ENCODE measurements around the gene UPF3B. TPM values are rescaled to one million over a fixed set of nuclear protein-coding genes. Genes with fewer than 3 reads are reported as not detected.

The UPF3B gene
- total and polyA plus RNA-seq, 2 donors (not counting 3 experiments of a cell fraction or from before 2014, with no cell fraction given), result 3.7 to 11.9 TPM

DNA sequence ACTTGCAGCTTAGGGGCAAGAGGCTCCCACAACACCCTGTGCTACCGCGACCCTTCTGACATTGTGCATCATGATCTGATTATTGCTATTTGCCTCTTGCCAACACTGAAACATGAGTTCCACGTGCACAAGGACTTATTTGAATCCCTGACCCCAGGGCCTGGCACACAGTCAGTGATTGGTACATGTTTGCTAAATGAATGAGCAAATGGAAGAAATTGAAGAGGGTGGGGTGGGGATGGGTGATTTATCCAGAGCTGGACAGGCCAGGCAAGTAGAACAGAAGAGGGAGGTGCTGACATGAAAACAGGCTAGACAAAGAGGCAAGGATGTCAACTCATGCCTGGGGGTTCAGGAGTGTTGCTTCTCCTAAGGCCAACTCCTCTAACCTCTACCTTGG lies 36.5 kb downstream of the UPF3B start:
- no peak for FAIRE-seq
- H3K9me3 ChIP-seq (replicated peaks; ENCODE audit: control insufficient read depth, insufficient read depth, low read length), result no peaks in the 10 kb centered on the region
- H4K20me1 ChIP-seq (replicated peaks; ENCODE audit: control insufficient read depth, extremely low read depth, insufficient read depth, low read length), result no peaks in the 10 kb centered on the region
- no peaks in the 10 kb centered on the region for H3K27me3 ChIP-seq (ENCODE audit: control insufficient read depth in 2 of 2, insufficient read depth in 2 of 2, low read length in 2 of 2)
- intact Hi-C loops (cut with micrococcal nuclease) (no loop called here), dilution Hi-C loops (cut with MboI; ENCODE audit: extremely low pct_ligation_motif_present, low sequenced_read_pairs) (no loop called here)
- no peak overlapping the region for H3K27ac ChIP-seq (ENCODE audit: insufficient read depth, low read depth, low read length)
- H3K36me3 ChIP-seq (ENCODE audit: control insufficient read depth in 2 of 2, extremely low read depth in 1 of 2, insufficient read depth in 2 of 2, low read length in 2 of 2), result no peaks in the 10 kb centered on the region
- no peak overlapping the region for H3K9ac ChIP-seq (replicated peaks; ENCODE audit: extremely low read depth, insufficient read depth, low read length)
- H3K9me1 ChIP-seq (replicated peaks; ENCODE audit: control insufficient read depth, extremely low read depth, insufficient read depth, low read length), result no peaks in the 10 kb centered on the region
- TF ChIP-seq POLR2A (IDR thresholded peaks at IDR 0.05; ENCODE audit: low read depth, low read length) (no peak), JUN (IDR thresholded peaks at IDR 0.05; ENCODE audit: borderline replicate concordance, insufficient read depth, insufficient read length, low read depth) (no peak), POLR2AphosphoS5 (IDR thresholded peaks at IDR 0.05; ENCODE audit: insufficient read depth, low read depth, low read length) (no peak), EZH2 (IDR thresholded peaks at IDR 0.05; ENCODE audit: borderline replicate concordance, low read depth, low read length, severe bottlenecking) (no peak), MYC (IDR thresholded peaks at IDR 0.05; ENCODE audit: low read depth, low read length) (no peak), GATA2 (IDR thresholded peaks at IDR 0.05; ENCODE audit: insufficient read depth, insufficient read length, low read depth, low read length) (no peak), FOS (IDR thresholded peaks at IDR 0.05; ENCODE audit: borderline replicate concordance, insufficient read depth, low read length) (no peak)
- TF ChIP-seq, protein P1, sequence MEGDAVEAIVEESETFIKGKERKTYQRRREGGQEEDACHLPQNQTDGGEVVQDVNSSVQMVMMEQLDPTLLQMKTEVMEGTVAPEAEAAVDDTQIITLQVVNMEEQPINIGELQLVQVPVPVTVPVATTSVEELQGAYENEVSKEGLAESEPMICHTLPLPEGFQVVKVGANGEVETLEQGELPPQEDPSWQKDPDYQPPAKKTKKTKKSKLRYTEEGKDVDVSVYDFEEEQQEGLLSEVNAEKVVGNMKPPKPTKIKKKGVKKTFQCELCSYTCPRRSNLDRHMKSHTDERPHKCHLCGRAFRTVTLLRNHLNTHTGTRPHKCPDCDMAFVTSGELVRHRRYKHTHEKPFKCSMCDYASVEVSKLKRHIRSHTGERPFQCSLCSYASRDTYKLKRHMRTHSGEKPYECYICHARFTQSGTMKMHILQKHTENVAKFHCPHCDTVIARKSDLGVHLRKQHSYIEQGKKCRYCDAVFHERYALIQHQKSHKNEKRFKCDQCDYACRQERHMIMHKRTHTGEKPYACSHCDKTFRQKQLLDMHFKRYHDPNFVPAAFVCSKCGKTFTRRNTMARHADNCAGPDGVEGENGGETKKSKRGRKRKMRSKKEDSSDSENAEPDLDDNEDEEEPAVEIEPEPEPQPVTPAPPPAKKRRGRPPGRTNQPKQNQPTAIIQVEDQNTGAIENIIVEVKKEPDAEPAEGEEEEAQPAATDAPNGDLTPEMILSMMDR (IDR thresholded peaks at IDR 0.05; ENCODE audit: extremely low read depth in 1 of 2, insufficient read depth in 1 of 2, low read depth in 1 of 2, low read length in 2 of 2), result no peak
- TF ChIP-seq, protein P2, sequence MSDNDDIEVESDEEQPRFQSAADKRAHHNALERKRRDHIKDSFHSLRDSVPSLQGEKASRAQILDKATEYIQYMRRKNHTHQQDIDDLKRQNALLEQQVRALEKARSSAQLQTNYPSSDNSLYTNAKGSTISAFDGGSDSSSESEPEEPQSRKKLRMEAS (IDR thresholded peaks at IDR 0.05; ENCODE audit: insufficient read depth, insufficient read length), result no peak
- no peak for DNase-seq (ENCODE audit: low read depth, low spot score)
- no peaks in the 10 kb centered on the region for H3K4me1 ChIP-seq (ENCODE audit: control insufficient read depth, extremely low read depth, insufficient read depth, low read length)
- H3K4me3 ChIP-seq (replicated peaks in 1 of 3; ENCODE audit: insufficient read depth in 1 of 3, low read depth in 1 of 3, low read length in 3 of 3), result no peak overlapping the region
- CTCF ChIA-PET, result no interaction called here
- no peaks in the 10 kb centered on the region for H3K79me2 ChIP-seq (ENCODE audit: control insufficient read depth, insufficient read depth, low read length)
- H2AFZ ChIP-seq (ENCODE audit: low read depth, low read length), result no peak overlapping the region
- POLR2A ChIA-PET, result no interaction called here
- no peak overlapping the region for H3K4me2 ChIP-seq (ENCODE audit: insufficient read depth, low read length)
- BruUV-seq (replicated peaks), result no TSS peak

Measured in endothelial cell of umbilical vein (primary cell).